ENCODE data around the gene LYPD6B.

GRCh38 chr2:149235816-149236375 lies 197.4 kb downstream of the LYPD6B start:
- TF ChIP-seq FOXA1 (IDR thresholded peaks at IDR 0.05) = no peak
- TF ChIP-seq CTCF (IDR thresholded peaks at IDR 0.05; ENCODE audit: low read depth, low read length, missing input control) = no peak
- no peak for TF ChIP-seq HNF4G (IDR thresholded peaks at IDR 0.05)
- TF ChIP-seq MAX (IDR thresholded peaks at IDR 0.05) = no peak
- no peak for TF ChIP-seq REST (IDR thresholded peaks at IDR 0.05)
- no peak for TF ChIP-seq JUND (IDR thresholded peaks at IDR 0.05)
- no peak for TF ChIP-seq RAD21 (IDR thresholded peaks at IDR 0.05)
- TF ChIP-seq YY1 (IDR thresholded peaks at IDR 0.05) = no peak
- TF ChIP-seq ATF3 (IDR thresholded peaks at IDR 0.05) = no peak
- no peak for TF ChIP-seq ZBTB33 (IDR thresholded peaks at IDR 0.05)
- TF ChIP-seq RXRA (IDR thresholded peaks at IDR 0.05) = no peak
